SW480 (cell line): ENCODE data around the gene CNMD.

Source experiments
- DNase-seq: peaks from one replicate; pipeline ENCODE4 v3.0.0-alpha.2; 2016; ENCODE audit warnings: low spot score

Gene CNMD

GRCh38 chr13:52739468-52740071 lies at the start of gene CNMD:
CNMD (minus strand) TSS chr13:52739820; CDS start chr13:52739701, 119 bp downstream.
- DNase-seq, result no peak

GRCh38 chr13:52788011-52788410 lies 48.4 kb upstream of the CNMD start:
- DNase-seq, result no peak

- no peak for DNase-seq
Observed at GRCh38 chr13:52787235-52787634, 47.6 kb upstream of the CNMD start.

DNA sequence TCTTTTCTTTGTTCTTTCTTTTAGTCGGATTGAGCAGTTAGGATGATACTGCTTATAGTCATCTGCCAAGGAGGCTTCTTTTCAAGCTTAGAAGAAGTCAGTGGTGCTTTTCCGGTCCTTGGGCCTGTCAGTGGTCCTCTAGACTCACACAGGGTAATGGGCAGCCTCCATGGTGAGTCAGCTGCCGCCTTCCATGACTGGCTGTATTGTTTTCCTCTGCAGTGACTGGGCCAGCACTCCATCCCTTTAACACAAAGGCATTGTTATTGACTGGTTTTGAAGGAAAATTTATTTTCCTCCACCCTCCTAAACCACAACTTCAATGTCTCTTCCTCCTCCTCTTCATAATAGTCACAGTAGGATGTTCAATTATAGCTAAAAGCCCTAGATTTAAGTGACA lies 47.1 kb upstream of the CNMD start:
- peak; percentile 74 for DNase-seq

DNA sequence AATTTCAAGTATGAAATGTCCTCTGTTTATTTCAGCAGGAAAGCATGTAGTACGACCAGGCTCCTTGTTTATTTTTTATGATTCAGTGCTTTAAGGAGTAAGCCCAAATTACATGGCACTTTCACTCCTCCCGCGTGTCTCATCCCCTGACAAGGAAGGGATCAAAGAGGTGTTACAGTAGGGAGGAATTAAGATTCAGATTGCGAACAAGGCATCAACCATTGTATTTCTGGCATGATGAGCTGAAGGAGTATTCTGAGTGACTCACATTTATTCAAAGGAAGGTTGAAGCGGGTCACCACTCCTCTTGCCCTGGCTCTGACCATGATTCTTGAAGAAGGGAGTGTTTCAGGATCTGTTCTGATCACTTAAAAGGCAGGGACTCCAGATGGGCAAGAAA lies 46.1 kb upstream of the CNMD start:
- no peak for DNase-seq

GRCh38 chr13:52784591-52785340 lies 45.1 kb upstream of the CNMD start:
- no peak for DNase-seq

- no peak for DNase-seq
Observed at GRCh38 chr13:52783943-52784342, 44.3 kb upstream of the CNMD start.

GRCh38 chr13:52782471-52783448 lies 43.1 kb upstream of the CNMD start:
- DNase-seq, result no peak

- no peak for DNase-seq
Observed at GRCh38 chr13:52780611-52781010, 41.0 kb upstream of the CNMD start.

DNA sequence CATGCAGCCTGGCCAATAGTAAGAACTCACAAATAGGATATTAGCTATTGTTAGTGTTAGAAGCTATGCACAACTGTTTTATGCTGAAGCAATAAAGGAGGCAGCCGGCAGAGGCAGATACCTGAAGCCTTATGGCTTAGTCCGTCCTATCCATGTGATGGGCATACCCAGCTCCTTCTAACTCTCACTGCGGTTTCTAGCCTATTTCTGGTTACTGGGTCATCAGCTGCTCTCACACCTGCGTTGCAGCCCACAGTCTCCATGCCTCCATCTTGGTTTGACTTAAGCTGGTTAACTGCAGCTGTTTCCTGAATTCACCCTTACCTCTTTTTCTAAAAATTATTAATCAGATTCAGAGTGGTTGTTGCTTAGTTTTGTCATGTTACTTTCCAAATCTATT lies 40.5 kb upstream of the CNMD start:
- no peak for DNase-seq

DNA sequence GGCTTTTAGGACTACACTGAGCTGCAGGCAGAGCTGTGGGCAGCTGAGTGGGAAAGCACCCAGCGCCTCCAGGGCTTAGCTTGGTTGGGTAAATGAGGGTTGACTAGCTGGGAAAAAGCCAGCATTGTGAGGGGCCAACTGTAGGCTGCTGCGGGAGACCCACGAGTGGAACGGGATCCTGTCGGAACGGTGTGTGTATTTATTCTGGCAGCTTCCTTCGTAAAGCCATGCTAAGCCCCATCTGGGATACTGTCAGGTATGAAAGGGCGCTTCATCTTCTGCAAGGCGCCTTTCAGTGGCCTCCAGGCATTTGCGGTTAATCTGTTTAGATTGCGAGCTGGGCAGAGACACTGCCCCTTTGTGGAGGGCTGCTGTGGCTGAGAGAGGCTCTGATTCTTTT lies 39.5 kb upstream of the CNMD start:
- DNase-seq, result no peak

GRCh38 chr13:52776726-52777125 lies 37.1 kb upstream of the CNMD start:
- DNase-seq, result no peak

- no peak for DNase-seq
Observed at GRCh38 chr13:52775511-52775910, 35.9 kb upstream of the CNMD start.

GRCh38 chr13:52767949-52768516 lies 28.4 kb upstream of the CNMD start:
- DNase-seq, result no peak

DNA sequence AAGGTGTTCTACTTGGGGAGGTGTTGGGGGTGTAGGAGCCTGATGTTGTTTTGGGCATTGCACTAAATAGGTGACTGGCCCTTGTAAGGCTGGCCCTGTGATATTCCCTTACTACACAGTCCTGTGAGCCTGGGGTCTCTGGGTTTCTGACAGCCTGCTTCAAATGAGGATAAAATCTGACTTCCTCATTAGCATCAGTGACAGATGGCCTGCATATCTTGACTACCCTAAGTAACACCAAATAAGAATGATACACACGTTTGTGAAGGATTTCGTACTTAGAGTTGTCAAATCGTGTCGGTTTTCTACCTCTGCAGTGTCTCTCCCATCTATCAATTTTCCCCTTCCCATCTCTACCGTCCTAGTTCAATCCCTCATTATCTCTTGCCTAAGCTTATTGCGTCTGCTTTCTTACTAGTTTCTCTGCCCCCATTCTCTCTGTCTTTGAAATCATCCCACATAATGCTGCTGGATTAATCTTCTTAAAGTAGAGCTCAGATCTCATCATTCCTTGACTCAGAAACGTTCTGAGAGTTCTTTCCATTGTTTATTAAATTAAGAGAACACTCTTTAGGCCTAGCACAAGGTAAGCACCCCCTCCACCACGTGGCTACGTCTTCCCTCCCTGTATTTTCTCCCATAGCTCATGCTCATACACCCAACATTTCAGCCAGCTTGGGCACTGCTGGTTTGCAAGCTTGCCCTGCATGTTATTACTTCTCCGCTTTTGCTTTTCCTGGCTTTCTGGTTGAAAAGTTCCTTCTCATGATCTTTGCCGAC lies 26.2 kb upstream of the CNMD start:
- no peak for DNase-seq

GRCh38 chr13:52760077-52760476 lies 20.5 kb upstream of the CNMD start:
- DNase-seq, result no peak

GRCh38 chr13:52758114-52758513 lies 18.5 kb upstream of the CNMD start:
- no peak for DNase-seq

DNA sequence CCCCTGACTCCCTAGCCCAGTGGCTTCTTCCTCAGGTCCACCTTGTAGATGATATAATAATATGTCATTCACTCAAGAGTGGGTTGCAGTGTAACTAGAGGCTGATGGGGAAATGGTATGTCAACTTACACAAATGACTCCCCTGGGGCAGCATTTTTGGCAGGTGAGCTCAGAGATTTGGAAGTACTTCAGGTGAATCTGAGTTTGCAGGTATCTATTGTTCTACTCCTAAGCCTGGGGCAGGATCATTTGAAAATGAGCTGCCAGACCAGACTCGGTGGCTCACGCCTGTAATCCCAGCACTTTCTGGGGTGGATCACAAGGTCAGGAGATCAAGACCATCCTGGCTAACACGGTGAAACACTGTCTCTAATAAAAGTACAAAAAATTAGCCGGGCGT lies 11.6 kb upstream of the CNMD start:
- no peak for DNase-seq

DNA sequence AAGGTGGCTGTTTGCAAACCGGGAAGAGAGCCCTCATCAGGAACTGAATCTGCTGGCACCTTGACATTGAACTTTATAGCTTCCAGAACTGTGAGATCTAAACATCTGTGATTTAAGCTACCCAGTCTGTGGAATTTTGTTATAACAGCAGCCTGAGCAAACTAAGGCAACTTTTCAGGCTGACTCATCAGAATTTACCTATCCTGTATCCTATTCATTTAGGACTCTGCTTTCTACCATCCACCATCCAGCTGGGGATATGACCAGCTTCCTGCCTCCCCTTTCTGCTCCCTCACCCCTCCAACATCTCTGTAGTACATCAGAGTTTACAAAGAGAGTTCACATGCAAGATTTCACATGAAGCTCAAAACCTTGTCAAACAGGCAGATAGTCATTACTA lies 11.1 kb upstream of the CNMD start:
- DNase-seq, result no peak

DNA sequence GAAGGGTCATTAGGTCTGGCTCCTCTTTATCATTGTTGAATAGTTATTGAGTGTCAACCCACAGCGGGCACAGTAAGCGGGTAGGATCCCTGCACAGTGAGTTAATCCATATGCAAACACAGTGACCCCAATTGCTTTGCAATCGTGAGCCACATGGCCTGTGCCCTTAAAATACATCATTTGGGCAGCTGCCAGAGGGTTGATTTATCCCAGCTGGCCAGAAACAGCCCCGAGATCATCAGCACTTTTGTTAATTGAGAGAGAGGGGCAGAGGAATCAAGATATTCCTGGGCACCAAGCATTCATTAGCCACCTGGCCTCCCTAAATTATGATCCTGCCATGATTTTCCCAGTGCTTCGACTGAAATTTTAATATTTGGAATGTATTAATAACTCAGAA lies 9.8 kb upstream of the CNMD start:
- no peak for DNase-seq

DNA sequence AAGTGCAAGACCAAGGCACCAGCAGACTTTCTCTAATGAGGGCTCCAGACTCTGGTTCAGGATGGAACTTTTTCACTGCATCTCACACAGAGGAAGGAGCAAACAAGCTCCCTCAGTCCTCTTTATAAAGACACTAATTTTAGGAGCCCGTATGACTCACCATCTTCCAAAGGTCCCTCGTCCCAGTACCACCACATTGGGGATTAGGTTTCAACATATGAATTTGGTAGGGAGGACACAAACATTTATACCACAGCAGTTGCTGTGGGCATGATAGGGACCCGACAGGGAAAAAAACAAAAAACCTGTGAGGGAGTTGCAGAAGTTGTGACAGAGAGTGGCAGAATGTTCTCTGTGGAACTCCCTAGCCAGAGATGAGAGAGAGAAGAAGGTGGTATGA lies 6.5 kb upstream of the CNMD start:
- DNase-seq, result no peak
